ENCODE data around the gene ITGA4.

- TF ChIP-seq CTCF (IDR thresholded peaks at IDR 0.05) (no peak), EZH2 (IDR thresholded peaks at IDR 0.05; ENCODE audit: borderline replicate concordance, insufficient read depth, low read depth, low read length, poor library complexity, severe bottlenecking) (no peak)
Observed at GRCh38 chr2:181454686-181455450, 2.3 kb upstream of the ITGA4 start.

Measured in B cell (primary cell).